Ovary (tissue), 3 donors: ENCODE results near the gene KMT2D.

Source experiments
- CTCF ChIP-seq, 3 donors: fragments of 450-650 bp in 2 of 3; fragments of 200-600 bp in 1 of 3; IDR thresholded peaks; one replicate each; pipeline versions ENCODE4 v1.5.1 to v1.8.0; 2016 to 2022; ENCODE audit warnings: antibody characterized with exemption in 3 of 3, mild to moderate bottlenecking in 1 of 3
- POLR2A ChIP-seq: fragments of 450-650 bp; IDR thresholded peaks from one replicate; pipeline ENCODE4 v1.6.1; 2017; ENCODE audit warnings: antibody characterized with exemption, mild to moderate bottlenecking, moderate library complexity
- donor health status: DM: no; HTN: no; CAD: no.

DNA sequence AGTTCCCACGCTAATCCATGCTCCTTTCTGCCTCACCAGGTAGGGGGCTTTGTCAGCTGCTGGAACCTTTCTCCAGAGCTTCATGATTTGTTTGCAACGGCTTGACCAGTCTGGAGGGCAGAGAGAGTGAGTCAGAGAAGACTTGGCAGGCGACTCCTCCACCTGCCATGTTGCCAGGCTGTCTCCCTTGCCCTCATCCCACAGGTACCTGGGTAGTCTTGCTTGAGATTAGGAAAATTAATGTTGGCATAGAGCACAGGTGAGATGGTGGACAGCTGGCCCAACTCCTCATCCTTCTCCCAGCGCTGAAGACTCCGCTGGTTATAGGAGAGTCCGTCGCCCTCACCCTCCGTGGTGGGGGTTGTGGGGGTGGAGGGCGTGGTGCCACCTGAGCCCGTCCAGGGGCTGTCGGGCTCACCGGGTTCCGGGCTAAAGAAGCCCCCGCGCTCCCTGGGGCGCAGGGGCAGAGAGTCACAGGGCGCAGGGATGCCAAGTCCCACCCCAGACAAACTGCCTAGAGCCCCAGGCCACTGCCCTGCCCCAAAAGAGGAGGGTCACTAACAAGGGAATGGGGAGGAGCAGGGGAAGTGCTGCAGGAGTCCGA is 18.6 kb downstream of the KMT2D start:
- TF ChIP-seq CTCF (IDR thresholded peaks at IDR 0.05) = no peak
- TF ChIP-seq POLR2A = no peak
